Measurements from ENCODE around the gene PAPPA2. TPM values are rescaled to one million over a fixed set of nuclear protein-coding genes. Genes with fewer than 3 reads are reported as not detected.

Gene PAPPA2
- total RNA-seq, 1 experiment from 2014 or later = 0.06 TPM

GRCh38 chr1:176894450-176894849, 431.5 kb downstream of the PAPPA2 start:
- no peak for DNase-seq (ENCODE audit: low read depth)

Measured in LHCN-M2 (cell line).